Smooth muscle cell of the coronary artery (primary cell): ENCODE data around the gene CETN3. TPM values are rescaled to one million over a fixed set of nuclear protein-coding genes. Genes with fewer than 3 reads are reported as not detected.

Experiments
- total RNA-seq: library from RNA; depleted of rRNA; stranded (reverse); fragments of >200 nt; gene quantifications from 2 replicates; pipeline ENCODE4 v1.2.3, GENCODE V29; 2014; ENCODE audit warnings: low replicate concordance

The CETN3 gene
- total RNA-seq = 11.6 and 12.3 TPM in 2 replicates

GRCh38 chr5:90409318-90410177, at the start of gene CETN3:
TSS of gene CETN3 (minus strand) at chr5:90409756. CDS start at chr5:90409661, 95 bp downstream.

Other genes starting within 250 kb of the CETN3 start
- gene MBLAC2, start 65.0 kb upstream of the CETN3 start, total RNA-seq = 2.1 and 4.4 TPM in 2 replicates
- gene POLR3G, start 65.1 kb upstream of the CETN3 start, total RNA-seq = 1.9 and 2.8 TPM in 2 replicates
- gene LYSMD3, start 119.8 kb upstream of the CETN3 start, total RNA-seq = 10.4 and 16.2 TPM in 2 replicates
- gene ADGRV1, start 149.0 kb upstream of the CETN3 start, total RNA-seq = 0.08 and 0.59 TPM in 2 replicates